ENCODE results near the gene TPR. TPM values are rescaled to one million over a fixed set of nuclear protein-coding genes. Genes with fewer than 3 reads are reported as not detected.
A peak's percentile ranks its signal among the peaks of the same experiment; 100 is the strongest.
"Not testable (repeated sequence)": the region's sequence is repeated elsewhere in the genome, so short reads cannot be mapped to it uniquely, and the experiment has no call there.

Gene TPR
- total RNA-seq, 1 experiment from 2014 or later: 157 TPM

GRCh38 chr1:186404454-186405051, 29.5 kb upstream of the TPR start:
- intact Hi-C loops (cut with micrococcal nuclease; ENCODE audit: unreplicated experiment): loop anchor here (5.0 to 10.0 kb wide), 4 partner anchors 203 to 573 kb away; partner anchors contain the start of gene PTGS2
- H3K4me3 Mint-ChIP-seq (ENCODE audit: low read depth, unreplicated experiment): no peak overlapping the region
- no peaks in the 10 kb centered on the region for H3K9me3 Mint-ChIP-seq (ENCODE audit: low read depth, unreplicated experiment)
- peak; percentile 59 for TF ChIP-seq CTCF (IDR thresholded peaks at IDR 0.05; ENCODE audit: unreplicated experiment)
- BruUV-seq (replicated peaks): no TSS peak
- DNase-seq: peak; percentile 13
- no peaks in the 10 kb centered on the region for H3K4me1 Mint-ChIP-seq (ENCODE audit: low read depth, unreplicated experiment)
- H3K27me3 Mint-ChIP-seq (ENCODE audit: unreplicated experiment): no peaks in the 10 kb centered on the region
- peaks cover 14% of the 10 kb centered on the region for H3K36me3 Mint-ChIP-seq (ENCODE audit: insufficient read depth, unreplicated experiment)
- CTCF ChIA-PET: interaction anchor here (0.6 to 1.2 kb wide), 4 partner anchors 12 to 807 kb away, joined by 3 to 5 read pairs (median 5); partner anchors contain the start of genes ODR4 and TPR
- H3K27ac Mint-ChIP-seq (ENCODE audit: unreplicated experiment): no peak overlapping the region

GRCh38 chr1:186403632-186404031, 28.6 kb upstream of the TPR start:
- H3K27ac Mint-ChIP-seq (ENCODE audit: unreplicated experiment): no peak overlapping the region
- peaks cover 14% of the 10 kb centered on the region for H3K36me3 Mint-ChIP-seq (ENCODE audit: insufficient read depth, unreplicated experiment)
- CTCF ChIA-PET: interaction anchor here (1.2 kb wide), 1 partner anchor 29 kb away, joined by 5 read pairs; the partner anchor contains the start of genes ODR4 and TPR
- no TSS peak for BruUV-seq (replicated peaks)
- no peaks in the 10 kb centered on the region for H3K27me3 Mint-ChIP-seq (ENCODE audit: unreplicated experiment)
- H3K4me1 Mint-ChIP-seq (ENCODE audit: low read depth, unreplicated experiment): no peaks in the 10 kb centered on the region
- no peak for DNase-seq
- TF ChIP-seq CTCF (IDR thresholded peaks at IDR 0.05; ENCODE audit: unreplicated experiment): no peak
- intact Hi-C loops (cut with micrococcal nuclease; ENCODE audit: unreplicated experiment): loop anchor here (5.0 to 10.0 kb wide), 4 partner anchors 204 to 574 kb away; partner anchors contain the start of gene PTGS2
- H3K9me3 Mint-ChIP-seq (ENCODE audit: low read depth, unreplicated experiment): no peaks in the 10 kb centered on the region
- no peak overlapping the region for H3K4me3 Mint-ChIP-seq (ENCODE audit: low read depth, unreplicated experiment)

- H3K9me3 Mint-ChIP-seq (ENCODE audit: low read depth, unreplicated experiment); BruUV-seq (replicated peaks); H3K27ac Mint-ChIP-seq (ENCODE audit: unreplicated experiment); DNase-seq; CTCF ChIA-PET; H3K27me3 Mint-ChIP-seq (ENCODE audit: unreplicated experiment); H3K4me1 Mint-ChIP-seq (ENCODE audit: low read depth, unreplicated experiment); H3K4me3 Mint-ChIP-seq (ENCODE audit: low read depth, unreplicated experiment): not testable (repeated sequence)
- H3K36me3 Mint-ChIP-seq (ENCODE audit: insufficient read depth, unreplicated experiment): peaks cover 14% of the 10 kb centered on the region
- intact Hi-C loops (cut with micrococcal nuclease; ENCODE audit: unreplicated experiment): loop anchor here (5.0 to 10.0 kb wide), 4 partner anchors 206 to 576 kb away; partner anchors contain the start of gene PTGS2
These were observed 26.4 kb upstream of the TPR start for GRCh38 chr1:186401446-186401845.

- H3K36me3 Mint-ChIP-seq (ENCODE audit: insufficient read depth, unreplicated experiment): peaks cover 18% of the 10 kb centered on the region
- DNase-seq; H3K27ac Mint-ChIP-seq (ENCODE audit: unreplicated experiment); BruUV-seq (replicated peaks); H3K4me1 Mint-ChIP-seq (ENCODE audit: low read depth, unreplicated experiment); H3K27me3 Mint-ChIP-seq (ENCODE audit: unreplicated experiment); H3K4me3 Mint-ChIP-seq (ENCODE audit: low read depth, unreplicated experiment); H3K9me3 Mint-ChIP-seq (ENCODE audit: low read depth, unreplicated experiment); intact Hi-C loops (cut with micrococcal nuclease; ENCODE audit: unreplicated experiment): not testable (repeated sequence)
- CTCF ChIA-PET: interaction anchor here (1.3 kb wide), 1 partner anchor 18 kb away, joined by 4 read pairs; the partner anchor contains the start of gene TPR
These were observed 17.7 kb upstream of the TPR start for GRCh38 chr1:186392711-186393110.

GRCh38 chr1:186391841-186392240, 16.8 kb upstream of the TPR start:
- Mint-ChIP-seq H3K9me3 (ENCODE audit: low read depth, unreplicated experiment) (no peaks in the 10 kb centered on the region), H3K27ac (ENCODE audit: unreplicated experiment) (no peak overlapping the region), H3K4me1 (ENCODE audit: low read depth, unreplicated experiment) (no peaks in the 10 kb centered on the region), H3K27me3 (ENCODE audit: unreplicated experiment) (no peaks in the 10 kb centered on the region), H3K4me3 (ENCODE audit: low read depth, unreplicated experiment) (no peak overlapping the region), H3K36me3 (ENCODE audit: insufficient read depth, unreplicated experiment) (peaks cover 12% of the 10 kb centered on the region)
- no peak for TF ChIP-seq CTCF (IDR thresholded peaks at IDR 0.05; ENCODE audit: unreplicated experiment)
- intact Hi-C loops (cut with micrococcal nuclease; ENCODE audit: unreplicated experiment): no loop called here
- no peak for DNase-seq
- BruUV-seq (replicated peaks): no TSS peak
- CTCF ChIA-PET: no interaction called here

All from Calu3 (cell line).